ENCODE data around the gene TTC33. TPM values are rescaled to one million over a fixed set of nuclear protein-coding genes. Genes with fewer than 3 reads are reported as not detected.

The TTC33 gene
- total RNA-seq, 1 donor from 2014 or later, result 7.6 TPM

DNA sequence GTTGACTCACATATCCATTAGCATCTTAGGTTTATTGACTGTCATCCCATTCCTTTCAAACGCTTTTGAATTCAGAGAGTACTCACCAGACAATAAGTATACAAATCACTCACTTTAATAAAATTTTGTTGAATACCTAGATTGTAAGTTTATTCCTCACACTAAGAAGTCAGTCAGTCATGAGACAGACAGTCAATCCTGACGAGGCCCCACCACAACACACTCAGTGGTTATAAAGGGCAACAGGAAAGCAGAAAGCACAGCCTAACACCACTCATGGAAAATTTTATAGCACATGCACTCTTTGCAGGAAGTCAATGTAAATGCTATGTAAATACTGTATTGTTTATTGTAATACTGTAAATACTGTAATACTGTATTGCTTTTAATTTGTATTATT, 252.3 kb downstream of the TTC33 start:
- DNase-seq (ENCODE audit: low read depth), result no peak
- H3K4me3 ChIP-seq (ENCODE audit: low read depth, low read length), result no peak overlapping the region
- TF ChIP-seq, protein P1, sequence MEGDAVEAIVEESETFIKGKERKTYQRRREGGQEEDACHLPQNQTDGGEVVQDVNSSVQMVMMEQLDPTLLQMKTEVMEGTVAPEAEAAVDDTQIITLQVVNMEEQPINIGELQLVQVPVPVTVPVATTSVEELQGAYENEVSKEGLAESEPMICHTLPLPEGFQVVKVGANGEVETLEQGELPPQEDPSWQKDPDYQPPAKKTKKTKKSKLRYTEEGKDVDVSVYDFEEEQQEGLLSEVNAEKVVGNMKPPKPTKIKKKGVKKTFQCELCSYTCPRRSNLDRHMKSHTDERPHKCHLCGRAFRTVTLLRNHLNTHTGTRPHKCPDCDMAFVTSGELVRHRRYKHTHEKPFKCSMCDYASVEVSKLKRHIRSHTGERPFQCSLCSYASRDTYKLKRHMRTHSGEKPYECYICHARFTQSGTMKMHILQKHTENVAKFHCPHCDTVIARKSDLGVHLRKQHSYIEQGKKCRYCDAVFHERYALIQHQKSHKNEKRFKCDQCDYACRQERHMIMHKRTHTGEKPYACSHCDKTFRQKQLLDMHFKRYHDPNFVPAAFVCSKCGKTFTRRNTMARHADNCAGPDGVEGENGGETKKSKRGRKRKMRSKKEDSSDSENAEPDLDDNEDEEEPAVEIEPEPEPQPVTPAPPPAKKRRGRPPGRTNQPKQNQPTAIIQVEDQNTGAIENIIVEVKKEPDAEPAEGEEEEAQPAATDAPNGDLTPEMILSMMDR (conservative IDR thresholded peaks at IDR 0.05; ENCODE audit: low read depth, low read length), result no peak

DNA sequence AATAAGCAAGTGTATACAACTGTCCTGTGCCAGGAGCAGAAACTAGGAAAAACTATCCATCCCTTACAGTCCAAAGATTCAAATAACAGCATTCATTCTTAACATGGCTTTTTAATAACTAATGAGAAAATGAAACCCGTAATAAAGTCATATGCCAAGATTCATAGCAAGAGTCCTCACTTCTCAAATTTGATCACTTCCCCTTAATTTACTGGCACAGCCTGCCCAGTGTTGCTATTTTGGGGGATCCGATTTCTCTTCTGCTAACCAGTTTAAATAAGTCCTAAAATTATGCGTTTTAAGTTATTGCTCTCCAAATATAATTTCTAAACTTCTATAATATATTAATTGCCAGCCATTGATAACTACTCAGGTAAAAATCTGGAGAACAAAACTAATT, 253.0 kb downstream of the TTC33 start:
- TF ChIP-seq, protein P1 (conservative IDR thresholded peaks at IDR 0.05; ENCODE audit: low read depth, low read length), result no peak
- DNase-seq (ENCODE audit: low read depth), result no peak
- H3K4me3 ChIP-seq (ENCODE audit: low read depth, low read length), result no peak overlapping the region

DNA sequence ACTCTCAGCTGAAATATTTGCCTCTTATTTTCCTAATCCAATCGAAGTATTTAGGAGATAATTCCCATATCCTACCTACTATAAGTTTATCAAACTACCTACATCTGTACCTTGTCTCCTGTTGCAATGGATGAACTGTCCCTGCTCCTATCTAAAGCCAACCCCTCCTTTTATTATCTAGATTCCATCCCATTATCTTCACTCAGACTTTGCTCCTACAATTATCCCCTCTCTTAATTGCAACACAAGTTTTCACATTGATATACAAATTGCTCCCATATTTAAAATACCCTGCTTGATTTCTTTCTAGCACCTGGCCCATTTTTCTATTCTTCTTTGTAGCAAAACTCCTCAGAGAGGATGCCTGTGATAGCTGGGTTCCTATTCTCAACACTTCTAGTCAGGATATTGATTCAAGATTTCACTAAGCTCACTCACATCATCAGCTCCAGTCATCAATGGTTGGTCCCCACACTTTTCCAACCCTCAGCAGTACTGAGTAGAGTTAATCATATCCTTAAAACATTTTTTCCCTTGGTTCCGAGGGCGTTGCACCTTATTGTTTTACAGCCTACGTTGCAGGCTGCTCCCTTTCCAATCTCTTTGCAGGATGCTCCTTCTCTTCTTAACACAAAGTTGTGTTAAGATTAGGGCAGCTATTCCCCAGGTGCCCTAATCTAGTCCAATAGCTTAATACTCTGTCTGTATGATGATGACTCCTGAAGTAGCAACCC, 253.9 kb downstream of the TTC33 start:
- TF ChIP-seq, protein P1 (conservative IDR thresholded peaks at IDR 0.05; ENCODE audit: low read depth, low read length), result no peak
- no peak for DNase-seq (ENCODE audit: low read depth)
- H3K4me3 ChIP-seq (ENCODE audit: low read depth, low read length), result no peak overlapping the region

DNA sequence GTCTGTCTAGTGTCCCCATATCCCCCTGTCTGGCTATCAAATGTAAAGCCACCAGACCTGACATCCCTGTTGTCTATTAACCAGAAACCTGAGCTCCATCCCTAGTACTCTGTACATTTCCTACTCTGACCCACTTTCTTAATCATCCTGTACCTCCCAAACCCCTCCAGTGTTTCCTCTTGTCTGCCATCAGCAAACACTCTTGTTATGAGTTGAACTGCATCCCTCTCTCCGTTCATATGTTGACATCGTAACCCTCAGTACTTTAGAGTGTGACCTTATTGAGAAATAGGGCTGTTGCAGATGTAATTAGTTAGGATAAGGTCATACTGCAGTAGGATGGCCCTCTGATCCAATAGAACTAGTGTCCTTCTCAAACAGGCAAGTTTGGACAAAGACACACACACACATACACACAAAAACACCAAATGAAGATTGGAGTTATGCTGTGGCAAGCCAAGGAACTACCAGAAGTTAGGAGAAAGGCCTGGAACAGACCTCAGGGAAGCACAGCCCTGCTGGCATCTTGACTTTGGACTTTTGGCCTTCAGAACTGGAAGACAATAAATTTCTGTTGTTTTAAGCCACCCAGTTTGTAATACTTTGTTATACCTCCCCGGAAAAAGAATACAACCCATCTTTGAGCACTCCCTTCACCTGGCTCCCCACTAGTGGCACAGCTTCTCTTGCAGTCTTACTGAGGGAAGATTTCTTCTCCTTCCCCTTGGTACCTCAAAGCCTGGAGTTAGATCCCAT, 256.1 kb downstream of the TTC33 start:
- no peak for DNase-seq (ENCODE audit: low read depth)
- H3K4me3 ChIP-seq (ENCODE audit: low read depth, low read length), result no peak overlapping the region
- TF ChIP-seq, protein P1 (conservative IDR thresholded peaks at IDR 0.05; ENCODE audit: low read depth, low read length), result no peak

DNA sequence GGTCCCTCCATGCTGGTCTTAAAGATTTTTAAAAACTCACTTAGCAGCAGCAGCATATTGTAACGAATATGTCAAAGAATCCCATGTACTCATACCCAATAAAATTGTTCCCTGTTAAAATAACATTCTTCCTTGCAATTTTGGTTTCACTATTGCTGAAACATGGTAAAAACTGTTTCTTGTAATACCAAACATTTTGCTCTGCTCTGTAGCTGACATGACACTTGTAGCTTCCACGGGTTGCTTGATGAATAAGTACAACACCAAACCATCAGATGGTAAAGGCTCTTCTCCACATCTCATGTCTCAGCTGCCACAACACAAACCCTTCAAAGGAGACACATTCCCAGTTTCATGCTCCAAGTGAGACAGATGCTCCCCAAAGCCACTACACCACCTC, 256.8 kb downstream of the TTC33 start:
- H3K4me3 ChIP-seq (ENCODE audit: low read depth, low read length), result no peak overlapping the region
- TF ChIP-seq, protein P1 (conservative IDR thresholded peaks at IDR 0.05; ENCODE audit: low read depth, low read length), result no peak
- no peak for DNase-seq (ENCODE audit: low read depth)

DNA sequence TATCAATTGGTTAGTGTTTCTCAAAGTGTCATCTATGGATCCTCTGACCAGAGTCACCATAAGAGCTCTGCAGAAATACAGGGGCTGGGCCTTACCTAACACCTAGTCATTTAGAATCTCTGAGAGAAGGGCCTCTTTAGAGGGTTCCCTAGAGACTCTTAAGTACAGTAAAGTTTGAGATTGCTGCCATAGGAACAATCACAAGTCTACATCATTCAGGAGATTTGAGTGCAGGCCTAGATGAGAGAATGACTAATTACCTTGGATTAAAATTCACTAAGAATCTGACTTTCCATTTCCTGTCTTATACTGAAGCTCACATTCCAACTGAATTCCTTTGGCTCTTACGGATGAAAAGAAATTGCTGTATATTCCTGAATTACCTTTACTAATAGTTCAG, 258.2 kb downstream of the TTC33 start:
- DNase-seq (ENCODE audit: low read depth), result peak; percentile 6
- TF ChIP-seq, protein P1 (conservative IDR thresholded peaks at IDR 0.05; ENCODE audit: low read depth, low read length), result no peak
- H3K4me3 ChIP-seq (ENCODE audit: low read depth, low read length), result no peak overlapping the region
